Measurements from ENCODE around the gene CHD3. TPM values are rescaled to one million over a fixed set of nuclear protein-coding genes. Genes with fewer than 3 reads are reported as not detected.

Gene CHD3
- total RNA-seq, 1 donor from 2014 or later, result 77.9 TPM

GRCh38 chr17:7935859-7936258, 47.3 kb downstream of the CHD3 start:
- H3K36me3 ChIP-seq, result peaks cover 68% of the 10 kb centered on the region
- H3K27ac ChIP-seq, result no peak overlapping the region
- TF ChIP-seq CTCF (IDR thresholded peaks at IDR 0.05), result no peak
- H3K4me3 ChIP-seq, result no peak overlapping the region
- intact Hi-C loops (cut with DNase I), result no loop called here
- no peaks in the 10 kb centered on the region for H3K27me3 ChIP-seq (ENCODE audit: low read depth)
- H3K9me3 ChIP-seq, result no peaks in the 10 kb centered on the region
- peaks cover 31% of the 10 kb centered on the region for H3K4me1 ChIP-seq
- DNase-seq (no peak), ATAC-seq (no peak)

- H3K4me1 ChIP-seq, result peaks cover 2% of the 10 kb centered on the region
- H3K27me3 ChIP-seq (ENCODE audit: low read depth), result no peaks in the 10 kb centered on the region
- TF ChIP-seq CTCF (IDR thresholded peaks at IDR 0.05), result no peak
- peaks cover 96% of the 10 kb centered on the region for H3K36me3 ChIP-seq
- DNase-seq, result no peak
- H3K9me3 ChIP-seq, result no peaks in the 10 kb centered on the region
- H3K27ac ChIP-seq, result no peak overlapping the region
- no peak overlapping the region for H3K4me3 ChIP-seq
- ATAC-seq, result no peak
- intact Hi-C loops (cut with DNase I), result no loop called here
These were observed 51.4 kb downstream of the CHD3 start for GRCh38 chr17:7940034-7940433.

GRCh38 chr17:7940743-7941142, 52.2 kb downstream of the CHD3 start:
- Histone ChIP-seq H3K27me3 (ENCODE audit: low read depth) (no peaks in the 10 kb centered on the region), H3K4me3 (no peak overlapping the region), H3K9me3 (no peaks in the 10 kb centered on the region), H3K27ac (no peak overlapping the region), H3K4me1 (no peaks in the 10 kb centered on the region), H3K36me3 (peaks cover 96% of the 10 kb centered on the region)
- DNase-seq (no peak), ATAC-seq (no peak)
- TF ChIP-seq CTCF (IDR thresholded peaks at IDR 0.05), result no peak
- intact Hi-C loops (cut with DNase I), result no loop called here

GRCh38 chr17:7943291-7943690, 54.7 kb downstream of the CHD3 start:
- DNase-seq (no peak), ATAC-seq (no peak)
- TF ChIP-seq CTCF (IDR thresholded peaks at IDR 0.05), result no peak
- Histone ChIP-seq H3K27ac (no peak overlapping the region), H3K36me3 (peaks cover 96% of the 10 kb centered on the region), H3K4me1 (no peaks in the 10 kb centered on the region), H3K27me3 (ENCODE audit: low read depth) (no peaks in the 10 kb centered on the region), H3K4me3 (no peak overlapping the region), H3K9me3 (no peaks in the 10 kb centered on the region)
- intact Hi-C loops (cut with DNase I), result no loop called here

- TF ChIP-seq CTCF (IDR thresholded peaks at IDR 0.05), result no peak
- DNase-seq, result no peak
- Histone ChIP-seq H3K4me3 (no peak overlapping the region), H3K27ac (no peak overlapping the region), H3K9me3 (no peaks in the 10 kb centered on the region), H3K36me3 (peaks cover 96% of the 10 kb centered on the region), H3K4me1 (no peaks in the 10 kb centered on the region), H3K27me3 (ENCODE audit: low read depth) (no peaks in the 10 kb centered on the region)
- intact Hi-C loops (cut with DNase I), result no loop called here
- no peak for ATAC-seq
These were observed 55.7 kb downstream of the CHD3 start for GRCh38 chr17:7944326-7944725.

GRCh38 chr17:7945651-7946050, 57.1 kb downstream of the CHD3 start:
- no peak for ATAC-seq
- no peak for TF ChIP-seq CTCF (IDR thresholded peaks at IDR 0.05)
- Histone ChIP-seq H3K36me3 (peaks cover 90% of the 10 kb centered on the region), H3K27me3 (ENCODE audit: low read depth) (no peaks in the 10 kb centered on the region), H3K9me3 (no peaks in the 10 kb centered on the region), H3K4me3 (no peak overlapping the region), H3K27ac (no peak overlapping the region), H3K4me1 (no peaks in the 10 kb centered on the region)
- no peak for DNase-seq
- intact Hi-C loops (cut with DNase I), result no loop called here
